Neural cell (in vitro differentiated cells): ENCODE results near the gene SNPH. TPM values are rescaled to one million over a fixed set of nuclear protein-coding genes. Genes with fewer than 3 reads are reported as not detected.

Experiments used
- H2AFZ ChIP-seq: fragments of 200-600, 300-800 bp; sonication (generic), shearing (Covaris generic); 2 replicates; pipeline ENCODE4 v1.6.0; 2014; ENCODE audit warnings: low read depth, mild to moderate bottlenecking, antibody characterized with exemption, low read length, moderate library complexity
- H3F3A ChIP-seq: fragments of 200-600 bp; shearing (Covaris generic); 2 replicates; pipeline ENCODE4 v1.6.1; 2016; ENCODE audit warnings: mild to moderate bottlenecking, moderate library complexity, mixed read lengths, antibody characterized with exemption, low read length; ENCODE audit not compliant: insufficient read depth, poor library complexity, severe bottlenecking
- H3K27ac ChIP-seq: fragments of 200-600, 300-800 bp; sonication (generic), shearing (Covaris generic); 2 replicates; pipeline ENCODE4 v1.5.1; 2014; ENCODE audit warnings: mild to moderate bottlenecking, low read length, moderate library complexity
- H3K27me3 ChIP-seq: fragments of 300-800, 200-600 bp; sonication (generic), shearing (Covaris generic); 2 replicates; pipeline ENCODE4 v1.6.0; 2014; ENCODE audit warnings: mild to moderate bottlenecking, low read depth, low read length, moderate library complexity; ENCODE audit not compliant: insufficient read depth
- H3K36me3 ChIP-seq: fragments of 300-800, 200-600 bp; sonication (generic), shearing (Covaris generic); 2 replicates; pipeline ENCODE4 v1.5.1; 2014; ENCODE audit warnings: mild to moderate bottlenecking, antibody characterized with exemption, low read length, moderate library complexity; ENCODE audit not compliant: insufficient read depth
- H3K4me2 ChIP-seq: fragments of 300-800, 200-600 bp; sonication (generic), shearing (Covaris generic); 2 replicates; pipeline ENCODE4 v1.6.0; 2014; ENCODE audit warnings: mild to moderate bottlenecking, low read length
- H3K4me3 ChIP-seq: fragments of 300-800, 200-600 bp; sonication (generic), shearing (Covaris generic); 2 replicates; pipeline ENCODE4 v1.5.1; 2014; ENCODE audit warnings: mild to moderate bottlenecking, low read length, moderate library complexity
- H3K79me2 ChIP-seq: fragments of 200-600 bp; shearing (Covaris generic); replicated peaks from 2 replicates; pipeline ENCODE4 v1.6.0; 2014; ENCODE audit warnings: mild to moderate bottlenecking, low read length, moderate library complexity; ENCODE audit not compliant: insufficient read depth
- H3K9ac ChIP-seq: fragments of 300-800, 200-600 bp; sonication (generic), shearing (Covaris generic); 2 replicates; pipeline ENCODE4 v1.6.1; 2016; ENCODE audit warnings: mild to moderate bottlenecking, low read length, mixed read lengths
- H3K9me2 ChIP-seq: fragments of 200-600 bp; shearing (Covaris generic); 2 replicates; pipeline ENCODE4 v1.6.1; 2016; ENCODE audit warnings: mild to moderate bottlenecking, low read length, mixed read lengths; ENCODE audit not compliant: insufficient read depth
- H3K9me3 ChIP-seq: fragments of 200-600, 300-800 bp; sonication (generic), shearing (Covaris generic); 2 replicates; pipeline ENCODE4 v1.6.1; 2016; ENCODE audit warnings: mild to moderate bottlenecking, mixed run types, low read length, moderate library complexity, mixed read lengths
- H4K20me1 ChIP-seq: fragments of 200-600 bp; shearing (Covaris generic); 2 replicates; pipeline ENCODE4 v1.6.1; 2016; ENCODE audit warnings: mild to moderate bottlenecking, mixed run types; ENCODE audit not compliant: insufficient read depth
- EP300 ChIP-seq: fragments of 450-650 bp; conservative IDR thresholded peaks from 2 replicates; pipeline ENCODE4 v1.6.1; 2014; ENCODE audit warnings: antibody characterized with exemption, mild to moderate bottlenecking, moderate library complexity; ENCODE audit not compliant: poor library complexity, severe bottlenecking
- EZH2 ChIP-seq: fragments of 200-600, 300-800 bp; shearing (Covaris generic), sonication (generic); IDR thresholded peaks from 2 replicates; pipeline ENCODE4 v1.6.1; 2014; ENCODE audit warnings: antibody characterized with exemption, low read length, borderline replicate concordance, mild to moderate bottlenecking; ENCODE audit not compliant: insufficient read depth, poor library complexity, severe bottlenecking
- MXI1 ChIP-seq: fragments of 450-650 bp; conservative IDR thresholded peaks from 2 replicates; pipeline ENCODE4 v1.6.1; 2014; ENCODE audit warnings: antibody characterized with exemption, mild to moderate bottlenecking; ENCODE audit not compliant: poor library complexity, severe bottlenecking
- POLR2AphosphoS5 ChIP-seq: IDR thresholded peaks from 2 replicates; pipeline ENCODE4 v1.6.1; 2012
- RAD21 ChIP-seq: fragments of 450-650 bp; conservative IDR thresholded peaks from 2 replicates; pipeline ENCODE4 v1.6.1; 2014; ENCODE audit warnings: antibody characterized with exemption, mild to moderate bottlenecking, moderate library complexity
- REST ChIP-seq: IDR thresholded peaks from 2 replicates; pipeline ENCODE4 v1.6.1; 2012; ENCODE audit warnings: borderline replicate concordance
- TAF1 ChIP-seq: IDR thresholded peaks from 2 replicates; pipeline ENCODE4 v1.6.1; 2012; ENCODE audit warnings: low read depth
- polyA plus RNA-seq: library from polyadenylated mRNA; depleted of rRNA; stranded (reverse); fragments of >200 nt; gene quantifications from 2 replicates; pipeline ENCODE4 v1.2.3, GENCODE V29; 2014

The SNPH gene
- polyA plus RNA-seq, 1 donor from 2014 or later = 25.6 TPM

GRCh38 chr20:1282966-1283365, 16.9 kb downstream of the SNPH start:
- no peak overlapping the region for H3K4me2 ChIP-seq
- no peak for TF ChIP-seq REST
- no peak for TF ChIP-seq MXI1
- TF ChIP-seq POLR2AphosphoS5 = no peak
- no peak for TF ChIP-seq EZH2
- no peak for TF ChIP-seq RAD21
- no peak for TF ChIP-seq TAF1
- no peaks in the 10 kb centered on the region for H3K9me3 ChIP-seq
- H3F3A ChIP-seq = no peaks in the 10 kb centered on the region
- no peaks in the 10 kb centered on the region for H4K20me1 ChIP-seq
- H3K27ac ChIP-seq = peak overlapping the region; percentile 12
- no peaks in the 10 kb centered on the region for H3K27me3 ChIP-seq
- no peaks in the 10 kb centered on the region for H3K36me3 ChIP-seq
- H3K4me3 ChIP-seq = no peak overlapping the region
- H3K9me2 ChIP-seq = no peaks in the 10 kb centered on the region
- no peak overlapping the region for H3K9ac ChIP-seq
- H3K79me2 ChIP-seq = no peaks in the 10 kb centered on the region
- no peak overlapping the region for H2AFZ ChIP-seq

GRCh38 chr20:1283522-1284510, 17.7 kb downstream of the SNPH start:
- peak overlapping the region; percentile 16 for H3K9ac ChIP-seq
- no peaks in the 10 kb centered on the region for H3F3A ChIP-seq
- H3K4me3 ChIP-seq = peak overlapping the region; percentile 19
- H3K9me2 ChIP-seq = no peaks in the 10 kb centered on the region
- no peak overlapping the region for H2AFZ ChIP-seq
- no peaks in the 10 kb centered on the region for H4K20me1 ChIP-seq
- H3K79me2 ChIP-seq = no peaks in the 10 kb centered on the region
- no peaks in the 10 kb centered on the region for H3K9me3 ChIP-seq
- TF ChIP-seq RAD21 (no peak), MXI1 (no peak), REST (no peak), POLR2AphosphoS5 (peak; percentile 28), EP300 (no peak), TAF1 (no peak)
- no peak overlapping the region for H3K4me2 ChIP-seq
- H3K27me3 ChIP-seq = no peaks in the 10 kb centered on the region
- peak overlapping the region; percentile 23 for H3K27ac ChIP-seq
- no peaks in the 10 kb centered on the region for H3K36me3 ChIP-seq
